ENCODE results near the gene CRIP1.

The CRIP1 gene

DNA sequence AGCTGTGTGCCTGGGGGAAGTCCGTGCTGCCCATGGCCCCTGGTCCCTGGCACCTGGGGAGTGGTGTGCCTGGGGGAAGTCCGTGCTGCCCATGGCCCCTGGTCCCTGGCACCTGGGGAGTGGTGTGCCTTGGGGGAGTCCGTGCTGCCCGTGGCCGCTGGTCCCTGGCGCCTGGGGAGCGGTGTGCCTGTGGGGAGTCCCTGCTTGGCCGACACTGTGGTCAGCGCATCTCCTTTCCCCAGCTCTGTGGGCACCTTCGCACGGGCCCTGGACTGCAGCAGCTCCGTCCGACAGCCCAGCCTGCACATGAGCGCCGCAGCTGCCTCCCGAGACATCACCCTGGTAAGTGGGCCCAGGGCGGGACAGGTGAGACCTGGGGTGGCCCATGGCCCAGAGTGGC, 26.6 kb upstream of the CRIP1 start:
- DNase-seq (ENCODE audit: low spot score) = no peak
- TF ChIP-seq, protein P1, sequence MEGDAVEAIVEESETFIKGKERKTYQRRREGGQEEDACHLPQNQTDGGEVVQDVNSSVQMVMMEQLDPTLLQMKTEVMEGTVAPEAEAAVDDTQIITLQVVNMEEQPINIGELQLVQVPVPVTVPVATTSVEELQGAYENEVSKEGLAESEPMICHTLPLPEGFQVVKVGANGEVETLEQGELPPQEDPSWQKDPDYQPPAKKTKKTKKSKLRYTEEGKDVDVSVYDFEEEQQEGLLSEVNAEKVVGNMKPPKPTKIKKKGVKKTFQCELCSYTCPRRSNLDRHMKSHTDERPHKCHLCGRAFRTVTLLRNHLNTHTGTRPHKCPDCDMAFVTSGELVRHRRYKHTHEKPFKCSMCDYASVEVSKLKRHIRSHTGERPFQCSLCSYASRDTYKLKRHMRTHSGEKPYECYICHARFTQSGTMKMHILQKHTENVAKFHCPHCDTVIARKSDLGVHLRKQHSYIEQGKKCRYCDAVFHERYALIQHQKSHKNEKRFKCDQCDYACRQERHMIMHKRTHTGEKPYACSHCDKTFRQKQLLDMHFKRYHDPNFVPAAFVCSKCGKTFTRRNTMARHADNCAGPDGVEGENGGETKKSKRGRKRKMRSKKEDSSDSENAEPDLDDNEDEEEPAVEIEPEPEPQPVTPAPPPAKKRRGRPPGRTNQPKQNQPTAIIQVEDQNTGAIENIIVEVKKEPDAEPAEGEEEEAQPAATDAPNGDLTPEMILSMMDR (IDR thresholded peaks at IDR 0.05; ENCODE audit: extremely low read depth, missing control alignments) = no peak

DNA sequence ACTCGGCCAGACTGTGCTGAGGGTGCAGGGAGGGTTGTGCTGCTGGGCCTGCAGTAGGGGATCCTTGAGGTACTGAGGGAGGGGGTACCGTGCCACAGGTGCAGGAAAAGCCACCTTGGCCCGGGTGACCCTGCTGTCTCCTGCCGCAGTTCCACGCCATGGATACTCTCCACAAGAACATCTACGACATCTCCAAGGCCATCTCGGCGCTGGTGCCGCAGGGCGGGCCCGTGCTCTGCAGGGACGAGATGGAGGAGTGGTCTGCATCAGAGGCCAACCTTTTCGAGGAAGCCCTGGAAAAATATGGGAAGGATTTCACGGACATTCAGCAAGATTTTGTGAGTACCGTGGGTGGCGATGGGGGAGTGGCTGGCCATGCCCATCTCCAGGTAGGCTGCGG, 26.1 kb upstream of the CRIP1 start:
- DNase-seq (ENCODE audit: low spot score) = no peak
- TF ChIP-seq, protein P1 (IDR thresholded peaks at IDR 0.05; ENCODE audit: extremely low read depth, missing control alignments) = no peak

DNA sequence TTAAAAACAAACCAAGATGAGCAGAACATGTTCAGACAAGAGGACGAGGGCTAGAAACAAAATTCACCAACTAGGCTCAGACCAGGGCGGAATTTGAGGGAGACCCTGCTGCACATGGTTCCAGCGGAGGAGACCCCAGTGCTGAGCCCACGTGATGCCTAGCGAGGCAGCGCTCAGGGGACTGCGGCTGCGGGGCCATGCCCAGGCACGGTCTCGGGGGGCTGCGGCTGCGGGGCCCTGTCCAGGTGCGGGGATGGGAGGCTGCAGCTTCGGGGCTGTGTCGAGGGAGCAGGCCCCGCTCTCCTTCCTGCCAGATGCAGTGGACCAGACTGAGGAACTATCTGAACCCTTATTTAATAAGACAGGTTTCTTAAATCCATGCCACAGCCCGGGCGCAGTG, 24.8 kb upstream of the CRIP1 start:
- no peak for DNase-seq (ENCODE audit: low spot score)
- TF ChIP-seq, protein P1 (IDR thresholded peaks at IDR 0.05; ENCODE audit: extremely low read depth, missing control alignments) = no peak

DNA sequence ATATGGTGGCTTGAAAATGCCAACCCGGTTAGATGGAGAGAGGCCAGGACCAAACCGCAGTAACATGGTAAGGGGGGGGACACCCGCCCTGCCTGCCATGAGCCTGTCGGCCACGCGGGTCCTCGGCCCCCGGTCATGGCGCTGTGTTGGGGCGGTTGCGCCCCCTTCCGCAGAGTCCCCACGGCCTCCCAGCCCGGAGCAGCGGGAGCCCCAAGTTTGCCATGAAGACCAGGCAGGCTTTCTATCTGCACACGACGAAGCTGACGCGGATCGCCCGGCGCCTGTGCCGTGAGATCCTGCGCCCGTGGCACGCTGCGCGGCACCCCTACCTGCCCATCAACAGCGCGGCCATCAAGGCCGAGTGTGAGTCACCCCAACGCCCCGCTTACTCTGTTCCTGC, 22.2 kb upstream of the CRIP1 start:
- no peak for DNase-seq (ENCODE audit: low spot score)
- TF ChIP-seq, protein P1 (IDR thresholded peaks at IDR 0.05; ENCODE audit: extremely low read depth, missing control alignments) = no peak

DNA sequence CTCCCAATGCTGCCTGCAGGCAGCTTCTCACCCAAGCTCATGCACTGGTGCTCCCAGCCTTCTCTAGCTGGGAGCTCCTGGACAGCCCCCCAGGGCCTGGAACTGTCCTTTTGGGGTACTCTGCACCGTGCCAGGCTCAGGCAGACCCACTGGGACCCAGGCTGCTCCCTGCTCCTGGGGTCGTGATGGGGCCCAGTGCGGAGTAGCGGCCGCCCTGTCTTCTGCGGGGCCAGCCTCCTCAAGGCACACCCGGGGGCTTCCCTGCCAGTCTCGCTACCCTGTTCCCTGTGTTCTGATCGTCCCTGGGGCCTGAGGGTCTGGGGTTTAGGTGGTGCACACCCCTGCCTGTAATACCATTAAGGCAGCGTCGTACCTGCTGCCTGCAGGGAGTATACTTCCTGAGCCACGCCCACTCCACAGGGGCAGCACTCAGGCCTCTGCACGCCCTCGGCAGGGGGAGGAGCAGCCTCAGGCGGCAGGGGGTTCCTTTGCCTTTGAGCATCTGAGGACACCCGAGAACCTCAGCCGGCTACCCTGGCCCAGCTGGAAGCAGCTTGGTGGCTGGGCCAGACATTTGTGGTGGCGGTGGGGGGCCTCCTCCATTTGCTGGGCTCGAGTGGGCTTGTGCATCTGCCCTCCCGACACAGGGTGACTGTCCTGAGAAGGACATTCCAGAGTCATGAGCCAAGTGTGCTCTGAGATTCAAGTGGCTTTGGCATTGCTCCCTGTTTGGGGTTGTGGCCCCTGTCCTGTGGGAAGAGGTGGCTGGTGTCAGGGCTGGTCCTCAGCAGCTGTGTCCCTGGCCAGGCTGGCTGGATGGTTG, 21.3 kb upstream of the CRIP1 start:
- TF ChIP-seq, protein P1 (IDR thresholded peaks at IDR 0.05; ENCODE audit: extremely low read depth, missing control alignments) = no peak
- DNase-seq (ENCODE audit: low spot score) = no peak

DNA sequence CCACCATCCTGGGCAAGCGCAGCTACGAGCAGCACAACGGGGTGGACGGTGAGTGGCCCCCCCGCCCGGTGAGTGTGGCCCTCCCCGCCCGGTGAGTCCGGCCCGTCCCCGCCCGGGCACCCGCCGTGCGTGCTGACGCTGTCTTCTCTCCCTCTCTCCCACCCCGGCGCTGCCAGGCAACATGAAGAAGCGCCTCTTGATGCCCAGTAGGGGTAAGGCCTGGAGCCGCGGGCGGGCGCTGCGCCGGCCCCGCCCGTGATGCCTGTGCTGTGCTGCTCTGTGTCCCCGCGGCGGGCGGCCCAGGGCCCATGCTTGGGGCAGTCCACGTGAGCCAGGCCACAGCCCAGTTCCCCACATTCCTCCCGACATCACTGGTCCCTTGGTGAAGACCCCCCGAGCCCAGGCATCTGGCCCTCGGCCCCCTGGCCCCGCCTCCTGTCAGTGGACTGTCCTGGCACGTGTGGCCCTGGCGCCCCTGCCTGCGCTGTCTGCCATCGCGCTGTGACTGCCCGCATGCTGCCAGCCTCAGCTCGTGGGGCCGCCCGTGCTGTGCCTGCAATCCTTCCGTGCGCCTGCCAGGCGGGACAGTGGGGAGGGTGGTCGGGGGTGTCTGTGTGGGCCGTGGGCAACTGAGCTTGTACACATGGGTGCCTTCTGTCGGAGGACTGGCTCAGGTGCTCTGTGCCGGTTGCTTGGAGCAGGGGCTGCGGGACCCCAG, 20.0 kb upstream of the CRIP1 start:
- TF ChIP-seq, protein P1 (IDR thresholded peaks at IDR 0.05; ENCODE audit: extremely low read depth, missing control alignments) = no peak
- no peak for DNase-seq (ENCODE audit: low spot score)

DNA sequence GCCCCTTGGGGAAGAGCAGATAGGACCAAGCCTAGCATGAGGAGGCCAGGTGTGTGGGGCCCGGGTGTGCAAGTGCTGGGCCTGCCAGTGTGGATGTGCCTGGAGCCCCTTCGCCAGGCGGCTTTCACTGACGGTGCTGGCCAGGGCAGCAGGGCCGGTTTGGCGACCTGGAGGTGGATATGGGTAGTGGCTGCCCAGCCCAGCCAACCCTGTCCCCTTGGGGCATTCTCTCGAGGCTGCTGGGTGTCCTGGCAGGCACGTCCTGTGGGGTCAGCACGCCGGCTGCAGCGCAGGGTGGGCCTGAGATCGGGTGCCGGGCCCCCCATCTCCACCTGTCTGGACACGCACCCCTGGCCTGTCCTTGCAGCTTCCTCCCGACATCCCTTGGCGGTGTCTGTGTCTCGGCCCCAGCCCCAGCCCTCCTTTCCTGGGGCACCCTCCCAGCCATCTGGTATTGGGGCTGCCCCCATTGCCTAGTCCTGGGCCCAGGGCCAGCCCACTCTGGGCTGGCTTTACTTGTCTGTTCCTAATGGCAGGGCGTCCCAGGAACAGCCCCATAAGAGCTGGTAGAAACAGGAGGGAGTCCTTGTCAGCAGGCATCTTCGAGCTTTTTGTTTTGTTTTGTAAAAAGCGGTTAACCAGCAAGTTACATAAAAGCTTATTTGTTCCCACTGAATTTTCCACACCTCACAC, 19.3 kb upstream of the CRIP1 start:
- TF ChIP-seq, protein P1 (IDR thresholded peaks at IDR 0.05; ENCODE audit: extremely low read depth, missing control alignments) = no peak
- no peak for DNase-seq (ENCODE audit: low spot score)
